OCI-LY7 (cell line): ENCODE measurements around the gene TBL1Y.

Experiments used
- EZH2phosphoT487 ChIP-seq: fragments of 200-600 bp; sonication (generic); IDR thresholded peaks from 2 replicates; pipeline ENCODE4 v1.6.1; 2018; ENCODE audit warnings: low read depth, borderline replicate concordance, mild to moderate bottlenecking, mixed run types, antibody characterized with exemption, low read length, moderate library complexity, mixed read lengths
- TF ChIP-seq, protein P1 (sequence below): fragments of 200-600 bp; sonication (generic); conservative IDR thresholded peaks from 2 replicates; pipeline ENCODE4 v1.5.1; 2014; ENCODE audit warnings: mild to moderate bottlenecking, antibody characterized with exemption, low read length, moderate library complexity, mixed read lengths

DNA sequence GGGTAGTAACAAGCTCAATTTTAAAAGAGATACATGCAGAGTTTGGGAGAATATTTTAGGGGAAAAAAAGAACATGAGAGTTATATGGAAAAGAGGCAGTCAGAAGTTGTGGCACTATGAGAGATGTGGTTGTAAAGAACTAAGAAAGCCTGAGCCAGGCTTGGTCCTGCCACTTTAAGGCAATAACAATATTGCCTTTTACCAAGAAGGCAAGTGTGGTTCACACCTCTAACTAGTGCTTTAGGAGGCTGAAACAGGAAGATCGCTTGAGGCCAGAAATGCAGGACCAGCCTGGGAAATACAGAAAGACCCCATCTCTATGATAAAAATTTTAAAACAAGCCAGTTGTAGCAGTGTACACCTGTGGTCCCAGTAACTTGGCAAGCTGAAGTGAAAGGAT, 192.2 kb downstream of the TBL1Y start:
- TF ChIP-seq, protein P1, sequence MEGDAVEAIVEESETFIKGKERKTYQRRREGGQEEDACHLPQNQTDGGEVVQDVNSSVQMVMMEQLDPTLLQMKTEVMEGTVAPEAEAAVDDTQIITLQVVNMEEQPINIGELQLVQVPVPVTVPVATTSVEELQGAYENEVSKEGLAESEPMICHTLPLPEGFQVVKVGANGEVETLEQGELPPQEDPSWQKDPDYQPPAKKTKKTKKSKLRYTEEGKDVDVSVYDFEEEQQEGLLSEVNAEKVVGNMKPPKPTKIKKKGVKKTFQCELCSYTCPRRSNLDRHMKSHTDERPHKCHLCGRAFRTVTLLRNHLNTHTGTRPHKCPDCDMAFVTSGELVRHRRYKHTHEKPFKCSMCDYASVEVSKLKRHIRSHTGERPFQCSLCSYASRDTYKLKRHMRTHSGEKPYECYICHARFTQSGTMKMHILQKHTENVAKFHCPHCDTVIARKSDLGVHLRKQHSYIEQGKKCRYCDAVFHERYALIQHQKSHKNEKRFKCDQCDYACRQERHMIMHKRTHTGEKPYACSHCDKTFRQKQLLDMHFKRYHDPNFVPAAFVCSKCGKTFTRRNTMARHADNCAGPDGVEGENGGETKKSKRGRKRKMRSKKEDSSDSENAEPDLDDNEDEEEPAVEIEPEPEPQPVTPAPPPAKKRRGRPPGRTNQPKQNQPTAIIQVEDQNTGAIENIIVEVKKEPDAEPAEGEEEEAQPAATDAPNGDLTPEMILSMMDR: no peak
- TF ChIP-seq EZH2phosphoT487: no peak
